HepG2 (cell line): ENCODE results near the gene BATF3. TPM values are rescaled to one million over a fixed set of nuclear protein-coding genes. Genes with fewer than 3 reads are reported as not detected.
A peak's percentile ranks its signal among the peaks of the same experiment; 100 is the strongest.

Experiments used
- ELF3 ChIP-seq: IDR thresholded peaks from 2 replicates; pipeline ENCODE4 v1.6.1; 2016; ENCODE audit warnings: missing genetic modification reagents, missing compliant biosample characterization
- GABPB1 ChIP-seq: IDR thresholded peaks from 2 replicates; pipeline ENCODE4 v1.6.1; 2016; ENCODE audit warnings: mild to moderate bottlenecking, missing genetic modification reagents, moderate library complexity, missing compliant biosample characterization
- HINFP ChIP-seq: sonication (generic); formaldehyde crosslinking; IDR thresholded peaks from 2 replicates; pipeline ENCODE4 v1.4.0; 2020; ENCODE audit warnings: low read depth, mild to moderate bottlenecking, missing genetic modification reagents
- KDM5B ChIP-seq: sonication (generic); formaldehyde crosslinking; IDR thresholded peaks from 2 replicates; pipeline ENCODE4 v1.4.0; 2020; ENCODE audit warnings: missing genetic modification reagents, mild to moderate bottlenecking, borderline replicate concordance
- MEF2D ChIP-seq: sonication (generic); formaldehyde crosslinking; IDR thresholded peaks from 2 replicates; pipeline ENCODE4 v1.5.1; 2020; ENCODE audit warnings: mild to moderate bottlenecking, missing genetic modification reagents
- MEIS2 ChIP-seq: sonication (generic); formaldehyde crosslinking; IDR thresholded peaks from 2 replicates; pipeline ENCODE4 v1.9.0; 2021; ENCODE audit warnings: mild to moderate bottlenecking, missing genetic modification reagents
- MTERF4 ChIP-seq: sonication (generic); formaldehyde crosslinking; IDR thresholded peaks from 2 replicates; pipeline ENCODE4 v1.8.0; 2023; ENCODE audit warnings: mild to moderate bottlenecking, missing genetic modification reagents
- NFKB2 ChIP-seq: sonication (generic); formaldehyde crosslinking; IDR thresholded peaks from 2 replicates; pipeline ENCODE4 v1.4.0; 2020; ENCODE audit warnings: missing genetic modification reagents, borderline replicate concordance
- NRL ChIP-seq: sonication (generic); formaldehyde crosslinking; IDR thresholded peaks from 2 replicates; pipeline ENCODE4 v1.5.0; 2020; ENCODE audit warnings: missing genetic modification reagents, mild to moderate bottlenecking, moderate library complexity, borderline replicate concordance
- PCBP2 ChIP-seq: fragments of 200-400 bp; formaldehyde crosslinking; optimal IDR thresholded peaks from 2 replicates; pipeline ENCODE3; 2018; ENCODE audit warnings: low read length, low read depth; ENCODE audit not compliant: poor library complexity, severe bottlenecking
- PHF8 ChIP-seq: sonication (generic); formaldehyde crosslinking; IDR thresholded peaks from 2 replicates; pipeline ENCODE4 v1.5.0; 2020; ENCODE audit warnings: missing genetic modification reagents
- POGZ ChIP-seq: sonication (generic); formaldehyde crosslinking; IDR thresholded peaks from 2 replicates; pipeline ENCODE4 v1.4.0; 2020; ENCODE audit warnings: mild to moderate bottlenecking, missing genetic modification reagents
- SMAD1 ChIP-seq: sonication (generic); formaldehyde crosslinking; IDR thresholded peaks from 2 replicates; pipeline ENCODE4 v1.4.0; 2020; ENCODE audit warnings: missing genetic modification reagents, low read depth, mild to moderate bottlenecking, borderline replicate concordance
- ZNF136 ChIP-seq: sonication (generic); formaldehyde crosslinking; IDR thresholded peaks from 2 replicates; pipeline ENCODE4 v1.8.1; 2022; ENCODE audit warnings: low read depth, mild to moderate bottlenecking, moderate library complexity, missing genetic modification reagents
- ZNF580 ChIP-seq: IDR thresholded peaks from 2 replicates; pipeline ENCODE4 v1.6.1; 2016; ENCODE audit warnings: low read depth, borderline replicate concordance
- ZNF598 ChIP-seq: sonication (generic); formaldehyde crosslinking; IDR thresholded peaks from 2 replicates; pipeline ENCODE4 v1.5.1; 2020; ENCODE audit warnings: mild to moderate bottlenecking, missing genetic modification reagents, borderline replicate concordance
- ZNF629 ChIP-seq: sonication (generic); formaldehyde crosslinking; conservative IDR thresholded peaks from 2 replicates; pipeline ENCODE4 v1.5.0; 2020; ENCODE audit warnings: missing genetic modification reagents
- polyA plus RNA-seq, 8 experiments: library from polyadenylated mRNA; depleted of rRNA in 3 of 8; stranded (reverse) in 7 of 8; unstranded in 1 of 8; fragments of >200 nt; fragmentation: Illumina TruSeq in 4 of 8; extraction: Trizol in 4 of 8; gene quantifications; 2 replicates each; pipeline versions ENCODE4 v1.2.1 to v1.2.3, GENCODE V29; 2011 to 2016; ENCODE audit warnings: low read depth in 4 of 8, missing spikeins in 1 of 8, mixed read lengths in 1 of 8; ENCODE audit not compliant: insufficient read depth in 1 of 8
- total RNA-seq, 5 experiments: library from RNA; depleted of rRNA; stranded (reverse); fragments of >200 nt; fragmentation: Illumina TruSeq; extraction: Trizol; gene quantifications; 2 replicates each; pipeline ENCODE4 v1.2.3, GENCODE V29; 2016; ENCODE audit warnings: low read depth in 1 of 5
- TF ChIP-seq, protein P1 (sequence below), 2 experiments: sonication (generic) in 1 of 2; formaldehyde crosslinking in 1 of 2; IDR thresholded peaks; 2 replicates each; pipeline versions ENCODE4 v1.4.0 to v1.6.1; 2018 to 2020; ENCODE audit warnings: missing genetic modification reagents in 2 of 2, borderline replicate concordance in 1 of 2, low read depth in 1 of 2, mild to moderate bottlenecking in 1 of 2, missing biosample characterization in 1 of 2
- TF ChIP-seq, protein P2 (sequence below): sonication (generic); formaldehyde crosslinking; IDR thresholded peaks from 2 replicates; pipeline ENCODE4 v1.5.1; 2020; ENCODE audit warnings: mild to moderate bottlenecking, missing genetic modification reagents

Gene BATF3
- total and polyA plus RNA-seq, 2 of the 13 experiments (the other 11 are each of a cell fraction or from before 2014, with no cell fraction given): 0.13 TPM; not detected in 1

- TF ChIP-seq MTERF4: peak; percentile 81; the same call in 1 of the 2 replicates
- TF ChIP-seq SMAD1 (CRISPR knock-in tag): peak; percentile 82; the same call in 1 of the 2 replicates
- TF ChIP-seq, protein P1, sequence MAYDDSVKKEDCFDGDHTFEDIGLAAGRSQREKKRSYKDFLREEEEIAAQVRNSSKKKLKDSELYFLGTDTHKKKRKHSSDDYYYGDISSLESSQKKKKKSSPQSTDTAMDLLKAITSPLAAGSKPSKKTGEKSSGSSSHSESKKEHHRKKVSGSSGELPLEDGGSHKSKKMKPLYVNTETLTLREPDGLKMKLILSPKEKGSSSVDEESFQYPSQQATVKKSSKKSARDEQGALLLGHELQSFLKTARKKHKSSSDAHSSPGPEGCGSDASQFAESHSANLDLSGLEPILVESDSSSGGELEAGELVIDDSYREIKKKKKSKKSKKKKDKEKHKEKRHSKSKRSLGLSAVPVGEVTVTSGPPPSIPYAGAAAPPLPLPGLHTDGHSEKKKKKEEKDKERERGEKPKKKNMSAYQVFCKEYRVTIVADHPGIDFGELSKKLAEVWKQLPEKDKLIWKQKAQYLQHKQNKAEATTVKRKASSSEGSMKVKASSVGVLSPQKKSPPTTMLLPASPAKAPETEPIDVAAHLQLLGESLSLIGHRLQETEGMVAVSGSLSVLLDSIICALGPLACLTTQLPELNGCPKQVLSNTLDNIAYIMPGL (CRISPR knock-in tag; IDR thresholded peaks at IDR 0.05; ENCODE audit: borderline replicate concordance in 1 of 2, low read depth in 1 of 2): peak; percentile 79 to 92
- no peak for TF ChIP-seq PCBP2
- peak; percentile 72; the same call in 1 of the 2 replicates for TF ChIP-seq GABPB1 (CRISPR knock-in tag)
- peak; percentile 48; the same call in 1 of the 2 replicates for TF ChIP-seq HINFP (CRISPR knock-in tag)
- peak; percentile 52; the same call in 1 of the 2 replicates for TF ChIP-seq MEIS2
- TF ChIP-seq, protein P2, sequence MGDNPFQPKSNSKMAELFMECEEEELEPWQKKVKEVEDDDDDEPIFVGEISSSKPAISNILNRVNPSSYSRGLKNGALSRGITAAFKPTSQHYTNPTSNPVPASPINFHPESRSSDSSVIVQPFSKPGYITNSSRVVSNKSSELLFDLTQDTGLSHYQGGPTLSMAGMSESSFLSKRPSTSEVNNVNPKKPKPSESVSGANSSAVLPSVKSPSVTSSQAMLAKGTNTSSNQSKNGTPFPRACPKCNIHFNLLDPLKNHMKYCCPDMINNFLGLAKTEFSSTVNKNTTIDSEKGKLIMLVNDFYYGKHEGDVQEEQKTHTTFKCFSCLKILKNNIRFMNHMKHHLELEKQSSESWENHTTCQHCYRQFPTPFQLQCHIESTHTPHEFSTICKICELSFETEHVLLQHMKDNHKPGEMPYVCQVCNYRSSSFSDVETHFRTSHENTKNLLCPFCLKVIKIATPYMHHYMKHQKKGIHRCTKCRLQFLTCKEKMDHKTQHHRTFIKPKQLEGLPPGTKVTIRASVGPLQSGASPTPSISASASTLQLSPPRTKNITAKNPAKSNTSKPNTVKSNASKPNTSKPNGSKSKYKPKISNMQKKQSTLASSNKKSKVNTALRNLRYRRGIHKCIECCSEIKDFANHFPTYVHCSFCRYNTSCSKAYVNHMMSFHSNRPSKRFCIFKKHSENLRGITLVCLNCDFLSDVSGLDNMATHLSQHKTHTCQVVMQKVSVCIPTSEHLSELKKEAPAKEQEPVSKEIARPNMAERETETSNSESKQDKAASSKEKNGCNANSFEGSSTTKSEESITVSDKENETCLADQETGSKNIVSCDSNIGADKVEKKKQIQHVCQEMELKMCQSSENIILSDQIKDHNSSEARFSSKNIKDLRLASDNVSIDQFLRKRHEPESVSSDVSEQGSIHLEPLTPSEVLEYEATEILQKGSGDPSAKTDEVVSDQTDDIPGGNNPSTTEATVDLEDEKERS: 0 out of 2 replicates have a peak, but pooled peaks have one; percentile 49
- TF ChIP-seq ZNF629 (CRISPR knock-in tag): peak; percentile 57
- peak; percentile 40; the same call in 1 of the 2 replicates for TF ChIP-seq KDM5B (CRISPR knock-in tag)
- peak; percentile 62; the same call in 1 of the 2 replicates for TF ChIP-seq NRL
- 0 out of 2 replicates have a peak, but pooled peaks have one; percentile 23 for TF ChIP-seq POGZ
- peak; percentile 43; the same call in 1 of the 2 replicates for TF ChIP-seq ZNF598 (CRISPR knock-in tag)
- peak; percentile 51 for TF ChIP-seq ELF3 (CRISPR knock-in tag)
- TF ChIP-seq ZNF580 (CRISPR knock-in tag): peak; percentile 54; the same call in 1 of the 2 replicates
- TF ChIP-seq NFKB2 (CRISPR knock-in tag): peak; percentile 82; the same call in 1 of the 2 replicates
- TF ChIP-seq MEF2D (CRISPR knock-in tag): peak; percentile 55; the same call in 1 of the 2 replicates
- TF ChIP-seq PHF8 (CRISPR knock-in tag): peak; percentile 42; the same call in 1 of the 2 replicates
- TF ChIP-seq ZNF136 (CRISPR knock-in tag): peak; percentile 49; the same call in 1 of the 2 replicates
Observed at GRCh38 chr1:212665241-212666115, 34.2 kb downstream of the BATF3 start (continued).
